Smooth muscle cell (in vitro differentiated cells): Measurements from ENCODE around the gene KRT72. TPM values are rescaled to one million over a fixed set of nuclear protein-coding genes. Genes with fewer than 3 reads are reported as not detected.
"Not testable (repeated sequence)": the region's sequence is repeated elsewhere in the genome, so short reads cannot be mapped to it uniquely, and the experiment has no call there.

Source experiments
- DNase-seq: peaks from one replicate; lab custom pipeline; 2025; ENCODE audit not compliant: unreplicated experiment; lab: John Stamatoyannopoulos, UW
- H2AFZ ChIP-seq: fragments of 200-600 bp; sonication (generic); 2 replicates; pipeline ENCODE4 v1.6.0; 2016; ENCODE audit warnings: antibody characterized with exemption, low read depth, mild to moderate bottlenecking
- H3F3A ChIP-seq: fragments of 200-600 bp; sonication (generic); 2 replicates; pipeline ENCODE4 v1.6.0; 2017; ENCODE audit warnings: antibody characterized with exemption, low read depth
- H3K27ac ChIP-seq: fragments of 200-600 bp; sonication (generic); 2 replicates; pipeline ENCODE4 v1.5.1; 2016; ENCODE audit warnings: low read depth, mild to moderate bottlenecking
- H3K27me3 ChIP-seq: fragments of 200-600 bp; sonication (generic); 2 replicates; pipeline ENCODE4 v1.6.1; 2016; ENCODE audit warnings: low read depth, mild to moderate bottlenecking
- H3K36me3 ChIP-seq: fragments of 200-600 bp; sonication (generic); 2 replicates; pipeline ENCODE4 v1.5.1; 2016; ENCODE audit warnings: low read depth
- H3K4me1 ChIP-seq: fragments of 200-600 bp; sonication (generic); 2 replicates; pipeline ENCODE4 v1.5.1; 2016; ENCODE audit warnings: low read depth
- H3K4me2 ChIP-seq: fragments of 200-600 bp; sonication (generic); 2 replicates; pipeline ENCODE4 v1.6.0; 2016; ENCODE audit warnings: mild to moderate bottlenecking
- H3K4me3 ChIP-seq: fragments of 200-600 bp; sonication (generic); 2 replicates; pipeline ENCODE4 v1.5.1; 2016; ENCODE audit warnings: mild to moderate bottlenecking
- H3K79me2 ChIP-seq: fragments of 200-600 bp; sonication (generic); 2 replicates; pipeline ENCODE4 v1.6.0; 2016; ENCODE audit warnings: low read depth, mild to moderate bottlenecking
- H3K9ac ChIP-seq: fragments of 200-600 bp; sonication (generic); 2 replicates; pipeline ENCODE4 v1.6.0; 2016; ENCODE audit warnings: low read depth
- H3K9me3 ChIP-seq: fragments of 200-600 bp; sonication (generic); replicated peaks from 2 replicates; pipeline ENCODE4 v1.5.1; 2016; ENCODE audit warnings: low read depth
- H4K20me1 ChIP-seq: fragments of 200-600 bp; sonication (generic); 2 replicates; pipeline ENCODE4 v1.6.0; 2016; ENCODE audit warnings: low read depth
- CTCF ChIP-seq: fragments of 200-600 bp; sonication (generic); IDR thresholded peaks from 2 replicates; pipeline ENCODE4 v1.5.1; 2017; ENCODE audit warnings: borderline replicate concordance, mild to moderate bottlenecking, antibody characterized with exemption; ENCODE audit not compliant: insufficient read depth, poor library complexity, severe bottlenecking
- WGBS: methylation state at CpG from one replicate; pipeline ENCODE4 v1.1.7; 2016; ENCODE audit warnings: low lambda C conversion rate; 5-methylcytosine and 5-hydroxymethylcytosine counted together
- polyA plus RNA-seq: library from polyadenylated mRNA; unstranded; fragments of >200 nt; fragmentation: Nextera tagmentation; extraction: Ambion mirVana; gene quantifications from 2 replicates; pipeline ENCODE4 v1.2.1, GENCODE V29; 2016
- total RNA-seq: library from RNA; depleted of rRNA; stranded (reverse); fragments of >200 nt; gene quantifications from 2 replicates; pipeline ENCODE4 v1.2.3, GENCODE V29; 2014

Gene KRT72
- total and polyA plus RNA-seq, 2 experiments from 2014 or later: not detected

DNA sequence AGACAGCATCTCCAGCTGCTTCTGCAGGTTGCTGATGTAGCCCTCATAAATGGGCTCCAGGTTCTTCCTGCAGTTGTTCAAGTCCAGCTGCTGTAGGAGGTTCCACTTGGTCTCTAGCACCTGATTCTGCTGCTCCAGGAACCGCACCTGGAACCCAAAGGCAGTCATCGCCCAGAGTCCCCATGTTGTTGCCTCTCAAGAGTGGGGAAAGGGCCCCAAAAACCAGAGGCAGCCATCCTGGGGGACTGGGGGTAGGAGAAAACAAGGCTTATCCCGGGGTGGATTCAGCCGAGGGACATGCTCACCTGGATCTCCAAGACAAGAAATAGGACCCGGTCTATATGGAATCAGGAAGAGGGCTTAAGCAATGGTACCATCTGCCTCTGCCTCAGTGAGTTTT is 2.3 kb downstream of the KRT72 start:
- H4K20me1 ChIP-seq: no peaks in the 10 kb centered on the region
- H3K79me2 ChIP-seq: no peaks in the 10 kb centered on the region
- H2AFZ ChIP-seq: no peak overlapping the region
- H3K4me3 ChIP-seq: no peak overlapping the region
- no peaks in the 10 kb centered on the region for H3F3A ChIP-seq
- no peaks in the 10 kb centered on the region for H3K4me1 ChIP-seq
- no peaks in the 10 kb centered on the region for H3K36me3 ChIP-seq
- H3K27me3 ChIP-seq: peaks cover 46% of the 10 kb centered on the region
- H3K9ac ChIP-seq: no peak overlapping the region
- no peak for TF ChIP-seq CTCF
- no peaks in the 10 kb centered on the region for H3K9me3 ChIP-seq
- no peak overlapping the region for H3K27ac ChIP-seq
- 90% methylated on average over 5 of the region's 5 CpGs for WGBS
- DNase-seq: no peak
- no peak overlapping the region for H3K4me2 ChIP-seq

DNA sequence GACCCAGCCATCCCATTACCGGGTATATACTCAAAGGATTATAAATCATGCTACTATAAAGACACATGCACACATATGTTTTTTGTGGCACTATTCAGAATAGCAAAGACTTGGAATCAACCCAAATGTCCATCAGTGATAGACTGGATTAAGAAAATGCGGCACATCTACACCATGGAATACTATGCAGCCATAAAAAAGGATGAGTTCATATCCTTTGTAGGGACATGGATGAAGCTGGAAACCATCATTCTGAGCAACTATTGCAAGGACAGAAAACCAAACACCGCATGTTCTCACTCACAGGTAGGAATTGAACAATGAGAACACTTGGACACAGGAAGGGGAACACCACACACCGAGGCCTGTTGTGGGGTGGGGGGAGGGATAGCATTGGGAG is 7.0 kb downstream of the KRT72 start:
- H3K4me1 ChIP-seq, DNase-seq, H3K79me2 ChIP-seq, H2AFZ ChIP-seq, H3F3A ChIP-seq, H3K4me2 ChIP-seq, H3K27ac ChIP-seq, H3K36me3 ChIP-seq, H4K20me1 ChIP-seq, H3K4me3 ChIP-seq, H3K9ac ChIP-seq, H3K9me3 ChIP-seq: not testable (repeated sequence)
- 83% methylated on average over 4 of the region's 4 CpGs for WGBS
- peaks cover 36% of the 10 kb centered on the region for H3K27me3 ChIP-seq

DNA sequence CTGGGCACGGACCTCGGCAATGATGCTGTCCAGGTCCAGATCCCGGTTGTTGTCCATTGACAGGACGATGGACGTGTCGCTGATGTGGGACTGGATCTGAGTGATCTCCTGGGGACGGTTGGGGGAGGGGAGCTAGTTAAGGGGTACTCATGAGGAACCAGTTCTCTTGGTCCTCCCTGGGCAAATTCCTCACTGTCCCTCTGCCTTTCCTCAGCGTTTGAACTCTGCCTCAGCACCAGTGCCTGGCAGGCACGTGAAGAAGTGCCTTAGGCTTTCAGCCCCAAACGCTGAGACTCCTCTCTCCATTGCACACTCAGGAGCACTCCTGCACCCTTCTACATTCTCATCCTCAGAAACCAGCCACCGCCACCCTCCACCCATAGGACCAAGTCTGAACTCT is 9.7 kb downstream of the KRT72 start:
- H3K4me2 ChIP-seq: no peak overlapping the region
- H3F3A ChIP-seq: no peaks in the 10 kb centered on the region
- no peaks in the 10 kb centered on the region for H3K79me2 ChIP-seq
- H3K9me3 ChIP-seq: no peaks in the 10 kb centered on the region
- H3K27ac ChIP-seq: no peak overlapping the region
- WGBS: 90% methylated on average over 11 of the region's 11 CpGs
- no peak overlapping the region for H3K9ac ChIP-seq
- no peaks in the 10 kb centered on the region for H3K36me3 ChIP-seq
- H3K4me3 ChIP-seq: no peak overlapping the region
- H3K27me3 ChIP-seq: peaks cover 9% of the 10 kb centered on the region
- no peak for DNase-seq
- H4K20me1 ChIP-seq: no peaks in the 10 kb centered on the region
- H3K4me1 ChIP-seq: no peaks in the 10 kb centered on the region
- no peak for TF ChIP-seq CTCF
- H2AFZ ChIP-seq: no peak overlapping the region

DNA sequence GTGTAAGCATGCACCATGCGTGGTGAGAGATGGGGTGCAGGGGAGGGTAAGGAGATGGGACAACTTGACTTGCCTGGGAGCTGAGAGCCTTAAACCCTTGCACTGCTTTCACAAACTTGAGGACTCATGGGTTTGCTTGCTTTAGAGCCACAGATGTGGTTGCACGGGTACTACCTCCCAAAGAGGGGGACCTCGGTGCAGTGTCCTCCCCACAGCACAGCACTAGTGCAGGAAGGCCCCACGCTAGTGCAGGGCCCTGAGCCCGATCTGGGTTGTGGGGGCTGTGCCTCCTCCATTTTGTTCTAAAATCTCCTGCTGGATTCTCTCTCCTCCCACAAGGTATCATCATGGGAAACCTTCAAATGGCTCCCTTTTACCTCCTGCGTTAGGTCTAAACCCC is 11.2 kb downstream of the KRT72 start:
- Histone ChIP-seq H3F3A (no peaks in the 10 kb centered on the region), H3K9me3 (no peaks in the 10 kb centered on the region), H3K9ac (no peak overlapping the region), H3K36me3 (no peaks in the 10 kb centered on the region), H3K4me1 (no peaks in the 10 kb centered on the region), H4K20me1 (no peaks in the 10 kb centered on the region), H3K27ac (no peak overlapping the region), H3K79me2 (no peaks in the 10 kb centered on the region), H2AFZ (no peak overlapping the region), H3K4me3 (no peak overlapping the region), H3K27me3 (peaks cover 7% of the 10 kb centered on the region), H3K4me2 (no peak overlapping the region)
- 91% methylated on average over 6 of the region's 6 CpGs for WGBS
- DNase-seq: no peak
- no peak for TF ChIP-seq CTCF
